H1 (cell line): Measurements from ENCODE around the gene HIPK2. TPM values are rescaled to one million over a fixed set of nuclear protein-coding genes. Genes with fewer than 3 reads are reported as not detected.

Experiments used
- CTCF ChIA-PET: fragments of 300-600 bp; sonication (Branson Sonifier 250); formaldehyde crosslinking; loops from one replicate; lab custom pipeline; 2021; ENCODE audit not compliant: partially characterized antibody; lab: Charles Lee
- POLR2A ChIA-PET: fragments of 300-600 bp; sonication (Branson Sonifier 250); formaldehyde crosslinking; loops from one replicate; lab custom pipeline; 2021; ENCODE audit warnings: inconsistent platforms; ENCODE audit not compliant: partially characterized antibody; lab: Charles Lee
- DNase-seq, 2 experiments: peaks; one replicate each; pipeline versions ENCODE4 v3.0.0 to v3.0.0-alpha.2; 2010 to 2022; ENCODE audit warnings: low spot score in 2 of 2, low read depth in 1 of 2, mixed read lengths in 1 of 2
- FAIRE-seq: peaks from 2 replicates; lab custom pipeline; 2011; peaks lifted over from hg19 to GRCh38; lab: Jason Lieb, UNC
- H2AFZ ChIP-seq: 2 replicates; pipeline ENCODE4 v1.8.1; 2012; ENCODE audit warnings: low read length, inconsistent platforms
- H2AK5ac ChIP-seq: 2 replicates; pipeline ENCODE4 v1.6.1; 2013; ENCODE audit warnings: low read depth, low read length
- H2BK120ac ChIP-seq: replicated peaks from 2 replicates; pipeline ENCODE3; 2013; ENCODE audit warnings: low read depth, low read length, inconsistent platforms
- H2BK12ac ChIP-seq: 2 replicates; pipeline ENCODE4 v1.6.1; 2013; ENCODE audit warnings: low read depth, low read length
- H2BK15ac ChIP-seq: 2 replicates; pipeline ENCODE4 v1.6.1; 2013; ENCODE audit warnings: low read length
- H2BK20ac ChIP-seq: 2 replicates; pipeline ENCODE4 v1.6.1; 2013; ENCODE audit warnings: low read length
- H2BK5ac ChIP-seq: 2 replicates; pipeline ENCODE4 v1.6.1; 2013; ENCODE audit warnings: low read depth, low read length
- H3K14ac ChIP-seq: 2 replicates; pipeline ENCODE4 v1.6.1; 2013; ENCODE audit warnings: inconsistent platforms; ENCODE audit not compliant: insufficient read length
- H3K18ac ChIP-seq: 2 replicates; pipeline ENCODE4 v1.6.1; 2013; ENCODE audit warnings: low read length; ENCODE audit errors: extremely low read depth
- H3K23ac ChIP-seq: 2 replicates; pipeline ENCODE4 v1.6.1; 2013; ENCODE audit warnings: inconsistent platforms; ENCODE audit not compliant: insufficient read length
- H3K23me2 ChIP-seq: 2 replicates; pipeline ENCODE4 v1.6.1; 2013; ENCODE audit warnings: low read depth, low read length
- H3K27ac ChIP-seq: 2 replicates; pipeline ENCODE4 v1.6.1; 2011; ENCODE audit warnings: low read depth, low read length, inconsistent platforms
- H3K27me3 ChIP-seq, 4 experiments: replicated peaks in 1 of 4; 1 replicate in 1 of 4; 2 replicates in 3 of 4; pipeline versions ENCODE4 v1.6.1 to v1.8.1; 2011 to 2013; ENCODE audit warnings: low read length in 3 of 4, mild to moderate bottlenecking in 3 of 4, inconsistent platforms in 2 of 4, mixed read lengths in 2 of 4, moderate library complexity in 1 of 4; ENCODE audit not compliant: control insufficient read depth in 3 of 4, insufficient read depth in 3 of 4; ENCODE audit errors: extremely low read depth in 1 of 4
- H3K36me3 ChIP-seq, 4 experiments: 2 replicates each; pipeline versions ENCODE4 v1.6.1 to v1.8.1; 2011 to 2013; ENCODE audit warnings: mild to moderate bottlenecking in 4 of 4, low read length in 3 of 4, moderate library complexity in 2 of 4, control low read depth in 1 of 4, inconsistent platforms in 1 of 4; ENCODE audit not compliant: insufficient read depth in 4 of 4, control insufficient read depth in 2 of 4
- H3K4ac ChIP-seq: replicated peaks from 2 replicates; pipeline ENCODE3; 2013; ENCODE audit warnings: low read length, low read depth, mixed read lengths, inconsistent platforms; ENCODE audit not compliant: insufficient read length
- H3K4me1 ChIP-seq, 4 experiments: replicated peaks in 1 of 4; 1 replicate in 1 of 4; 2 replicates in 3 of 4; pipeline versions ENCODE4 v1.6.1 to v1.8.1; 2011 to 2013; ENCODE audit warnings: low read length in 3 of 4, inconsistent platforms in 2 of 4, mixed read lengths in 1 of 4; ENCODE audit not compliant: insufficient read depth in 4 of 4, control insufficient read depth in 3 of 4
- H3K4me2 ChIP-seq, 2 experiments: 2 replicates each; pipeline versions ENCODE4 v1.6.1 to v1.8.1; 2011 to 2013; ENCODE audit warnings: low read depth in 2 of 2, low read length in 2 of 2, control low read depth in 1 of 2, inconsistent platforms in 1 of 2, mild to moderate bottlenecking in 1 of 2; ENCODE audit not compliant: insufficient read depth in 1 of 2
- H3K4me3 ChIP-seq, 4 experiments: fragments of 200-600, 300-600 bp in 1 of 4; sonication (generic), shearing (Covaris generic), sonication (Bioruptor Twin) in 1 of 4; 2 replicates each; pipeline versions ENCODE4 v1.5.1 to v1.8.1; 2011 to 2016; ENCODE audit warnings: low read length in 4 of 4, low read depth in 3 of 4, control low read depth in 2 of 4, inconsistent platforms in 2 of 4, mild to moderate bottlenecking in 2 of 4, mixed read lengths in 1 of 4, moderate library complexity in 1 of 4; ENCODE audit not compliant: insufficient read depth in 2 of 4; ENCODE audit errors: extremely low read depth in 1 of 4
- H3K56ac ChIP-seq: replicated peaks from 2 replicates; pipeline ENCODE3; 2013; ENCODE audit warnings: low read depth, mild to moderate bottlenecking, mixed read lengths, low read length, inconsistent platforms; ENCODE audit not compliant: insufficient read length
- H3K79me1 ChIP-seq: 2 replicates; pipeline ENCODE4 v1.6.1; 2013; ENCODE audit warnings: low read depth, low read length, control low read depth
- H3K79me2 ChIP-seq, 2 experiments: 2 replicates each; pipeline versions ENCODE4 v1.6.1 to v1.8.1; 2012 to 2013; ENCODE audit warnings: low read length in 2 of 2, mild to moderate bottlenecking in 2 of 2, inconsistent platforms in 1 of 2; ENCODE audit not compliant: insufficient read depth in 2 of 2, control insufficient read depth in 1 of 2
- H3K9ac ChIP-seq, 4 experiments: replicated peaks in 1 of 4; 1 replicate in 1 of 4; 2 replicates in 3 of 4; pipeline versions ENCODE4 v1.6.1 to v1.8.1; 2011 to 2013; ENCODE audit warnings: low read depth in 3 of 4, low read length in 3 of 4, control low read depth in 2 of 4, mild to moderate bottlenecking in 2 of 4, moderate library complexity in 2 of 4, inconsistent platforms in 1 of 4; ENCODE audit errors: extremely low read depth in 1 of 4
- H3K9me3 ChIP-seq, 2 experiments: 2 replicates each; pipeline versions ENCODE4 v1.6.1 to v1.8.1; 2012 to 2013; ENCODE audit warnings: mild to moderate bottlenecking in 2 of 2, moderate library complexity in 2 of 2, control low read depth in 1 of 2, inconsistent platforms in 1 of 2, low read depth in 1 of 2, low read length in 1 of 2, mixed read lengths in 1 of 2; ENCODE audit not compliant: insufficient read depth in 2 of 2
- H4K20me1 ChIP-seq, 2 experiments: replicated peaks in 1 of 2; 2 replicates each; pipeline versions ENCODE3 to v1.8.1; 2011 to 2013; ENCODE audit warnings: inconsistent platforms in 2 of 2, low read length in 2 of 2, mild to moderate bottlenecking in 1 of 2; ENCODE audit not compliant: insufficient read depth in 2 of 2, control insufficient read depth in 1 of 2
- H4K5ac ChIP-seq: 2 replicates; pipeline ENCODE4 v1.6.1; 2013; ENCODE audit warnings: low read length, low read depth, mixed read lengths, inconsistent platforms; ENCODE audit not compliant: insufficient read length
- H4K8ac ChIP-seq: 2 replicates; pipeline ENCODE4 v1.8.0; 2013; ENCODE audit warnings: mild to moderate bottlenecking, moderate library complexity, low read length, inconsistent platforms; ENCODE audit not compliant: insufficient read depth; ENCODE audit errors: extremely low read depth
- H4K91ac ChIP-seq: replicated peaks from 2 replicates; pipeline ENCODE3; 2013; ENCODE audit warnings: low read length, mixed read lengths, inconsistent platforms; ENCODE audit not compliant: insufficient read length
- HDAC2 ChIP-seq, 2 experiments: fragments of 300-600 bp in 1 of 2; sonication (generic) in 1 of 2; IDR thresholded peaks; 2 replicates each; pipeline ENCODE4 v1.6.1; 2011 to 2012; ENCODE audit warnings: low read depth in 2 of 2, low read length in 2 of 2, mild to moderate bottlenecking in 2 of 2, moderate library complexity in 2 of 2, borderline replicate concordance in 1 of 2, inconsistent platforms in 1 of 2
- KDM1A ChIP-seq: fragments of 200-600, 300-600 bp; sonication (generic); IDR thresholded peaks from 2 replicates; pipeline ENCODE4 v1.7.1; 2016; ENCODE audit warnings: mild to moderate bottlenecking, low read length, borderline replicate concordance
- PHF8 ChIP-seq: fragments of 200-600 bp; sonication (generic); conservative IDR thresholded peaks from 2 replicates; pipeline ENCODE4 v1.7.1; 2012; ENCODE audit warnings: low read depth, mild to moderate bottlenecking, inconsistent platforms, low read length, moderate library complexity
- SAP30 ChIP-seq: fragments of 300-600 bp; sonication (generic); IDR thresholded peaks from 2 replicates; pipeline ENCODE4 v1.7.1; 2012; ENCODE audit warnings: low read length, moderate library complexity, mild to moderate bottlenecking, inconsistent platforms; ENCODE audit not compliant: insufficient read depth, insufficient replicate concordance
- SIX5 ChIP-seq: IDR thresholded peaks from 2 replicates; pipeline ENCODE4 v1.6.1; 2011; ENCODE audit warnings: mild to moderate bottlenecking, low read depth, low read length
- TAF1 ChIP-seq: IDR thresholded peaks from 2 replicates; pipeline ENCODE4 v1.6.1; 2011; ENCODE audit warnings: mild to moderate bottlenecking, low read depth, low read length
- ZNF274 ChIP-seq: IDR thresholded peaks from 2 replicates; pipeline ENCODE4 v1.7.0; 2012; ENCODE audit warnings: low read length, borderline replicate concordance; ENCODE audit errors: extremely low read depth
- WGBS, 2 experiments: shearing (Covaris generic) in 1 of 2; methylation state at CpG; one replicate each; pipeline versions ENCODE4 v1.1.6 to v1.1.7; 2013 to 2015; ENCODE audit warnings: low lambda C conversion rate in 2 of 2, mixed read lengths in 2 of 2, inconsistent platforms in 1 of 2, low coverage in 1 of 2, missing lambda C conversion rate in 1 of 2; ENCODE audit not compliant: insufficient replicate concordance in 2 of 2, insufficient coverage in 1 of 2, insufficient read length in 1 of 2; ENCODE audit errors: extremely low coverage in 1 of 2, missing lambda C conversion rate in 1 of 2; 5-methylcytosine and 5-hydroxymethylcytosine counted together
- polyA plus RNA-seq, 7 experiments: library from polyadenylated mRNA; depleted of rRNA in 3 of 7; stranded (reverse) in 5 of 7; unstranded in 2 of 7; fragments of >200 nt in 5 of 7; fragments of 200-250 nt in 2 of 7; gene quantifications; 1 replicate in 5 of 7; 2 replicates in 1 of 7; 4 replicates in 1 of 7; pipeline versions ENCODE4 v1.2.1 to v1.2.3, GENCODE V29; 2011 to 2013; ENCODE audit warnings: missing spikeins in 2 of 7, mixed read lengths in 2 of 7
- total RNA-seq: library from RNA; stranded (reverse); fragmentation: NEBNext Ultra II Directional; extraction: Animal tissue kit (Norgen Biotek cat#: 25700); gene quantifications from 2 replicates; pipeline ENCODE4 v1.2.1, GENCODE V29; 2021
- TF ChIP-seq, protein P1 (sequence below): IDR thresholded peaks from 2 replicates; pipeline ENCODE4 v1.6.1; 2012; ENCODE audit warnings: inconsistent platforms
- TF ChIP-seq, protein P2 (sequence below): IDR thresholded peaks from 2 replicates; pipeline ENCODE4 v1.6.1; 2011; ENCODE audit warnings: low read depth, mild to moderate bottlenecking, low read length; ENCODE audit not compliant: insufficient read depth

Gene HIPK2
- total and polyA plus RNA-seq, 2 of the 8 experiments (the other 6 are each of a cell fraction or from before 2014, with no cell fraction given): 8.3 to 24.3 TPM

- H3K23me2 ChIP-seq: no peaks in the 10 kb centered on the region
- H3K27ac ChIP-seq: no peak overlapping the region
Measured at GRCh38 chr7:139681812-139682135, 96.0 kb downstream of the HIPK2 start.

More at GRCh38 chr7:139681812-139682135, 96.0 kb downstream of the HIPK2 start:
- no peak overlapping the region for H2BK12ac ChIP-seq
- H3K18ac ChIP-seq: no peak overlapping the region
- ChIA-PET POLR2A (no interaction called here), CTCF (no interaction called here)
- H4K20me1 ChIP-seq: peaks cover 0 to 3% of the 10 kb centered on the region in 2 experiments
- TF ChIP-seq SAP30 (no peak), TAF1 (no peak), KDM1A (no peak), HDAC2 (IDR thresholded peaks at IDR 0.05; ENCODE audit: borderline replicate concordance in 1 of 2, low read depth in 2 of 2, low read length in 2 of 2) (no peak), ZNF274 (no peak), SIX5 (no peak), PHF8 (no peak)
- TF ChIP-seq, protein P1, sequence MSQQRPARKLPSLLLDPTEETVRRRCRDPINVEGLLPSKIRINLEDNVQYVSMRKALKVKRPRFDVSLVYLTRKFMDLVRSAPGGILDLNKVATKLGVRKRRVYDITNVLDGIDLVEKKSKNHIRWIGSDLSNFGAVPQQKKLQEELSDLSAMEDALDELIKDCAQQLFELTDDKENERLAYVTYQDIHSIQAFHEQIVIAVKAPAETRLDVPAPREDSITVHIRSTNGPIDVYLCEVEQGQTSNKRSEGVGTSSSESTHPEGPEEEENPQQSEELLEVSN: no peak
- TF ChIP-seq, protein P2, sequence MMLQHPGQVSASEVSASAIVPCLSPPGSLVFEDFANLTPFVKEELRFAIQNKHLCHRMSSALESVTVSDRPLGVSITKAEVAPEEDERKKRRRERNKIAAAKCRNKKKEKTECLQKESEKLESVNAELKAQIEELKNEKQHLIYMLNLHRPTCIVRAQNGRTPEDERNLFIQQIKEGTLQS: no peak
- H4K91ac ChIP-seq: no peak overlapping the region
- H2BK5ac ChIP-seq: no peak overlapping the region
- peaks cover 2 to 13% (median 9%) of the 10 kb centered on the region in 4 experiments; a peak in 6 of 7 replicates for H3K4me1 ChIP-seq
- FAIRE-seq: no peak
- H3K79me2 ChIP-seq: no peaks in the 10 kb centered on the region; a peak in 1 of 4 replicates
- no peak for DNase-seq
- no peak overlapping the region for H4K5ac ChIP-seq
- no peak overlapping the region for H3K23ac ChIP-seq
- no peak overlapping the region for H3K14ac ChIP-seq
- H3K9ac ChIP-seq: no peak overlapping the region
- H2AK5ac ChIP-seq: no peak overlapping the region
- no peak overlapping the region for H3K56ac ChIP-seq
- no peak overlapping the region for H2BK120ac ChIP-seq
- 0 out of 2 replicates have a peak overlapping the region, but pooled peaks have one; percentile 14 for H4K8ac ChIP-seq
- H3K4ac ChIP-seq: no peak overlapping the region
- H3K27me3 ChIP-seq: no peaks in the 10 kb centered on the region
- no peaks in the 10 kb centered on the region for H3K79me1 ChIP-seq
- H3K9me3 ChIP-seq: 0 out of 4 replicates have a peak, but pooled peaks cover 0 to 4% of the 10 kb centered on the region in 2 experiments
- no peak overlapping the region for H3K4me2 ChIP-seq
- no peak overlapping the region for H2BK20ac ChIP-seq
- no peak overlapping the region; the same call in 1 of the 2 replicates for H2BK15ac ChIP-seq
- no peak overlapping the region for H3K4me3 ChIP-seq
- H2AFZ ChIP-seq: no peak overlapping the region
- no peaks in the 10 kb centered on the region for H3K36me3 ChIP-seq
- 88% methylated on average over 4 of the region's 4 CpGs; no CpG with 5 or more reads in 1 of the 2 experiments for WGBS, 2 experiments
